Measurements from ENCODE around the gene ARRDC2.

Gene ARRDC2

DNA sequence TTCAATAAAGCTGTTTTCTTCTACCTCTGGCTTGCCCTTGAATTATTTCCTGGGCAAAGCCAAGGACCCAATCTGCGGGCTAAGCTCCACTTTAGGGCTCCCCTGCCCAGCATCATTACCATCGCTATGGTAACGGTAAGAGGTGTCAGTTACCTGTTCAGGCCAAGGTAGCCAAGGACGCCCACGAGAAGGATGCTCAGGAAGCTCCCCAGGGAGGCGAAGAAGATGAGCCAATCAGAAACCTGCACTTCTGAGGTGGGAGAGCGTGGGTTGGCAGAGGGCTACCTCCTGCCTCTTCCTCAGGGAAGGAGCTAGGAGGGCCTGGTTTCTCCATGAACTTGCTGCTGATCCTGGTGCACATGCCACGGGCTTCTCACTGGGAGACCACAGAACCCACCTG lies 54.1 kb downstream of the ARRDC2 start:
- no peak for DNase-seq

DNA sequence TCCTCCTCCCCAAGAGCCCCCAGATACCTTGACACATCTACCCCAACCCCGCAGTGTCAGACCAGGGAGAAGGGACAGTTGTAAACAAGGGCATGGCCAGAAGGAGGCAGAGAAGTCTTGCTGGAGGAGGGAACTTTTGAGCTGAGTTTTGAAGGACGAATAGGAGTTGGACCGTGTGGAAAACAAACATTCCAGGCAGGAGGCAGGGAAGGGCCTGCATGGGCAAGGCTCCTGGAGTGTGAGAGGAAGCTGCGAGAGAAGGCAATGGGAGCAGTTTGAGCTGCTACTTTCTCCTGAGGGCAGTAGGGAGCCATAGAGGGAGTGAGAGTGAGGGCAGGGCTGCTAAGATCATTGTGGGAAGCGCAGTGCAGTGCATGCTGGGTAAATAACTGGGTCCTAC lies 55.5 kb downstream of the ARRDC2 start:
- DNase-seq = peak; percentile 44
